GM10847 (cell line): ENCODE measurements around the gene PPP5C.

ENCODE experiments used
- POLR2A ChIP-seq: IDR thresholded peaks from 2 replicates; pipeline ENCODE4 v1.6.1; 2011; ENCODE audit not compliant: insufficient read length; ENCODE audit errors: extremely low read depth

Gene PPP5C, protein sequence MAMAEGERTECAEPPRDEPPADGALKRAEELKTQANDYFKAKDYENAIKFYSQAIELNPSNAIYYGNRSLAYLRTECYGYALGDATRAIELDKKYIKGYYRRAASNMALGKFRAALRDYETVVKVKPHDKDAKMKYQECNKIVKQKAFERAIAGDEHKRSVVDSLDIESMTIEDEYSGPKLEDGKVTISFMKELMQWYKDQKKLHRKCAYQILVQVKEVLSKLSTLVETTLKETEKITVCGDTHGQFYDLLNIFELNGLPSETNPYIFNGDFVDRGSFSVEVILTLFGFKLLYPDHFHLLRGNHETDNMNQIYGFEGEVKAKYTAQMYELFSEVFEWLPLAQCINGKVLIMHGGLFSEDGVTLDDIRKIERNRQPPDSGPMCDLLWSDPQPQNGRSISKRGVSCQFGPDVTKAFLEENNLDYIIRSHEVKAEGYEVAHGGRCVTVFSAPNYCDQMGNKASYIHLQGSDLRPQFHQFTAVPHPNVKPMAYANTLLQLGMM

DNA sequence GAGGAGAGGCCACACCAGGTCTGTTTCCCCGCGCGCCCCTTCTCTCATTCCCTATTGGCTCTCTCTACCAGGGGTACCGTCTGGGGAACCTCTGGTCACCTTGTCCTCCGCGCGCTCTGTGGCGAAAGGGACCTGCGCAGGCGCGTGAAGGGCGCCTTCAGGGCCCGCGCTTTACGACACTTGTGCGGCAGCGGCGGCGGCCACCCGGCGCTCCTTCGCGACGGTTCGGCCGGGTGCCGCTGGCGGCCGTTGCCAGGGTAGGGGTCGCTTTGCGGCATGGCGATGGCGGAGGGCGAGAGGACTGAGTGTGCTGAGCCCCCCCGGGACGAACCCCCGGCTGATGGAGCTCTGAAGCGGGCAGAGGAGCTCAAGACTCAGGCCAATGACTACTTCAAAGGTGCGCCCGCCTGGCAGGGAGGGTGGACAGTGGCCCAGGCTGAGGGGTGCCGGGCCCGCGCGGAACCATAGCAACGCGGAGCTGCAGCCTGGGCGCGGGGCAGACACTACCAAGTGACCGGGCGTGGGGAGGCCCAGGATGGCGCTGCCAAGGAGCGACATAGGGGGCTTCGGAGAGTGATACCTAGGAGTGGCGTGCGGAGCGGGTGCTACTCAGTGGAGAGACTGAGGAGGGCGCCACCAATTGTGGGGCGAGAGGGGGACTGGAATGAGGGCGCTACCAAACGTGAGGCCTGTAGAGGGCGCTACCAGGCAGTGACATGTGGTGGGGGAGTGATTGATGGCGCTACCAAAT lies at the start of gene PPP5C:
Gene PPP5C (plus strand): TSS at position 267 of the 751 bp plus-strand sequence. CDS start 10 bp downstream, at position 277.
- TF ChIP-seq POLR2A: peak; percentile 79

DNA sequence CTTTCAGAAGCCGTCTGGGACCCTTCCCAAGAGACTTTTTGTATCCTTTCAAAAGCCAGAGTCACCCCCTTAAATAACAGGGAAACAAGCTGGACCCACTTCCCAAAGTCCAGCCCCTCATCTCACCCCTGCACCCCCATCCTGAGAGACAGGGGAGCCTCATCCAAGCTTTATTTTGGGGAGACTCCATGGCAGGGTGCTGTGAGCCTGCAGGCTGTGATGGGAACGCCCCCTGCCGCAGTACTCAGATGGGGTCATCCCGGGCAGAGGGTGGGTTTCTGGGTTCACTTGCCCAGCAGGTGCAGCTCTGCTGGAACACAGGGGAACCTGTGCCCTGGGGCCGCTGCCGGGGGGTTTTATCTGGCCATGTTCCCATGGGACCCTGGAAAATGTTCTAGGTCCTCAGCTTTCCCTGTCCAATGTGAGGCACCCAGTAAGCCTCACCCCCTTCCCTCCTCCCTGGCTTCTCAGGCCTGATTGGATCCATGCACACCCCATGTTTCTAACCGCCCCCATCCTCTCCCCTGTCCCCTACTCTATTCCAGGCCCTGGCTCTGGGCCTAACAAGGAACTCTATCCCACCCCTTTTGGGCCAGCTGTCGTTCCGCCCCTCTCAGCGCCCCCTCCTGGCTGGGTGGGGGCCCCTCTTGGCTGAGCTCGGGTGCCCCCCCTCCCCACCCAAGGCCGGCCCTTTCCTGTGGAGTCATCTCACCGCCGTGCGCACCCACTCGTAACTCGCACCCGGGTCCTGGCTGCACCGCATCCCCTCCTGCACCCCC lies 49.0 kb upstream of the PPP5C start:
- TF ChIP-seq POLR2A: no peak

DNA sequence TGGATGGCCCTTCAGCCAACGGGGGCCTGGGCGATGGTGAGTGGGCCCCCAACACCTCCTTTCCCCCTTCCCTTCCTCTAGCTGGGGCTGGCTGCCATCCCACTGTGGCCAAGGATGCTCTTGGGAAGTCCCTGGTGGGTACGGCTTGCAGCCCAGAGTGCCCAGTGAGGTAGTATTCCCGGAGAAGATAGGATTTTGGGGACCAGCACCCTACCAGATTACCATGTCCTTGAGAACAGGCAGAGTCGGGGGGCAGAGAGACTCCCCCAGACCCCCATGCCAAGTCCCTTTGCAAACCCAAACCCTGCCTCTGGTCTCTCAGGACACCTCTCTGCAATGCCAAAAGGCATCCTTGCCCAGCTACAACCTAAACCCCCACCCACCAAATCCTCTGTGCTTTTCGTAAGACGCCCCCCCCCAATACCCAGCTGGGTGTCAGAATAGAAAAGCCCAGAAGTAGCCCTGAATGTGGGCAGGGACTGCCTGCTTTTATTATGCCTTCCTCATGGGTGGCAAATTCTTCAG lies 48.3 kb upstream of the PPP5C start:
- TF ChIP-seq POLR2A: no peak

DNA sequence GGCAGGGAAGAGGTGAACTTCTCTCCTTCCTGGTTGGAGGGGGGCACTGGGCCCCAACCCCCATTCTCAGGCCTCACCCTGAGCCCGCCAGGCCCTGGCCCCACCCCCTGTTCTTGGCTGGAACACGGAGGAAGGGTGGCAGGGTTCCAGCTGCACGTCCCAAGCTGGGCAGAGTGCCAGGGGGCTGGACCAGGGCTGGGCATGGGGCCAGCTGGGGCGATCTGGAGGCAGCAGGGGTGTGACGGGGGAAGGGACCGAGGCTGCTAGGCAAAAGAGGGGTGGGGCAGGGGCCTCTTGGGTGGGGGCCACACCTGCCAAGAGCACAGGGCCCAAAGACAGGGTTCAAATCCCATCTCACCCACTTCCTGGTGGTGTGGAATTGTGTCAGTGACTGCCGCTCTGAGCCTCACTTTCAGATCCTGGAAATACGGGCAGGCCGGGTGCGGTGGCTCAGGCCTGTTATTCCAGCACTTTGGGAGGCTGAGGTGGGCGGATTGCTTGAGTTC lies 47.8 kb upstream of the PPP5C start:
- no peak for TF ChIP-seq POLR2A

DNA sequence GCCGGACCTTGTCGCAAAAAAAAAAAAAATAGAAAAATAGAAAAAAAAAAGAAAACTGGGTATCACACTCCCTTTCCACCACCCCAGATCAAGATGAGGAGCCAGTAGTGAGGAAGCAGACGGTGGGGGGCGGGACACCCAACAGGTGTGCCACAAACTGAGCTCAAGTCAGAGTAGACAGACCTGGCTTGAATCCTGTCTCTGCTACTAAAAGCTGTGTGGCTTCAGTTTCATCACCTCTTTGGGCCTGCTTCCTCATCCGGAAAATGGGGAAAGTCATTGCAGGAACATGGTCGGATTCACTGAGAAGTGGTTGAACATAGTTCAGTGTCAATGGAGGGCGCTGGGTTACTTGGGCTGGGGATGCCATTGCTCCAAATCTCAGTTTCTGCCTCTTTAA lies 47.2 kb upstream of the PPP5C start:
- TF ChIP-seq POLR2A: no peak

DNA sequence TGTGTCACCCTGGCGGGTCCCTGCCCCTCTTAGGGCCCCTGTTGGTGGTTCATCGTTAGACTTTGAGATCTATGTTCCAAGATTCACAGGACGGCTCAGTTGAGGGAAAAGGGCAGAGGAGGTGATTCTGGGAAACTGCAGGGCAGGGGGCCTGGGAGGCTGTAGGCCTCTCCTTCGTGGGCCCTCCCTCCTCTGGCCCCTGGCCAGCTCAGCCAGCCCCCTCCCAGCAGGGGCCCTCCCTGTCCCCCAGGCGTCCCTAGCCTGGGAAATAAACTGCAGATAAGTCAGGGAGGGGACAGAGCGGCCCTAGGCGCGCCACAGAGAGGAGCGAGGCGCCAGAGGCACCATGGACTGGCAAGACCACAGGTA lies 43.6 kb upstream of the PPP5C start:
- no peak for TF ChIP-seq POLR2A

DNA sequence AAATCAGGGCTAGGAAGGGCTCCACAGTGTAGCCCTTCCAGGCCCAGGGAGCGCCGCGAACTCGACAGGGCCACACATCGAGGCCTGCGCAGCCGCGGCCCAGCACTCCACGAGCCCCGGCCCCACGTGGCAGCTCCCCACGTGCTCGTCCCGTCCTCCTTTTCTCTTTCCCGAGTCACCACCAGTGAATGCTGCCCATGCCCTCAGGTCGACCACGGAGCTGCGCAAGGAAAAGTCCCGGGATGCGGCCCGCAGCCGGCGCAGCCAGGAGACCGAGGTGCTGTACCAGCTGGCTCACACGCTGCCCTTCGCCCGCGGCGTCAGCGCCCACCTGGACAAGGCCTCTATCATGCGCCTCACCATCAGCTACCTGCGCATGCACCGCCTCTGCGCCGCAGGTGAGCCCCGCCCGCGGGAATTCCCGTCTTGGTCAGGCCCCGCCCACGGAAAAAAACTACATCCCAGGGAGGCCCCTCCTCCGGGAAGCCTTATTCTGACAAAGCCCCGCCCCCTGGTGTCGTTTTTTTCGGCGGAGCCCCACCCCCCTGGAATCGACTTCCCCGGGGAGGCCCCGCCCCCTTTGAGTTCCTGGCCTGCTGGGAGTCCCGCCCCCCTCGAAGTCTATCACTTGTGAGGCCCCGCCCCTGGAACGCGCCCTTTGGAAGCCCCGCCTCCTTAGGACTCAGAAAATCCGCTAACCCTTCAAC lies 43.0 kb upstream of the PPP5C start:
- TF ChIP-seq POLR2A: no peak

DNA sequence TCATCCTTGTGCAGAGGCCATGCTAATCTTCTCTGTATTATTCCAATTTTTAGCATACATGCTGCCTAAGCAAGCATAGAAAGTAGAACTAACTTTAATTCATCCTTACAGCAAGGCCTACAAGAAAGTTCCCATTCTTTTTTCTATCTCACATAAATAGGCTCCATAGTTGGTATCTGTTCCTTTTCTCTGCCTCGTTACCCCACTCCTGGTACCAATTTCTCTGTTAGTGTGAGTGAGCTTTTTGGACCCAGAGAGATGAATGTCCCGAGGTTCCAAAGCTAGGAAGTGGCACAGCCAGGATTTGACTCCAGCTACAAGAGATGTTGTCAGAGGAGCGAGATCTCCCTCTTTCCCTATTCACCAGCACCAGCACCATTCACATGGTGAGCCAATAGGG lies 40.4 kb upstream of the PPP5C start:
- no peak for TF ChIP-seq POLR2A

DNA sequence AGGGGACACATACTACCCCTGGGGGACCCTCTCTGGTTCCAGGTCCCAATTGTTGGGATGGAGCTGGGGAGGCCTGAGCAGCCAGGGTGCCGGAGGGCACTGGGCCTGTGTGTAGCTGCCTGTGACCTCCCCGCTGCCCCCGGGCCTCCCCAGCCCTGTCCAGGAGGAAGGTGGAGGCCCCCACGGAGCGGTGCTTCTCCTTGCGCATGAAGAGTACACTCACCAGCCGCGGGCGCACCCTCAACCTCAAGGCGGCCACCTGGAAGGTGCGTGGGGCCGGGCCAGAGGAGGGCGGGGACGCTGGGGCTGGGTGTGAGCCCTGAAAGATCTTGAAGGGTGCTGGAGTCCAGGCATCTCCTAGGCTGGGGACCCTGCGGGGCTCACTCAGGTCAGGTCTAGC lies 38.4 kb upstream of the PPP5C start:
- no peak for TF ChIP-seq POLR2A

DNA sequence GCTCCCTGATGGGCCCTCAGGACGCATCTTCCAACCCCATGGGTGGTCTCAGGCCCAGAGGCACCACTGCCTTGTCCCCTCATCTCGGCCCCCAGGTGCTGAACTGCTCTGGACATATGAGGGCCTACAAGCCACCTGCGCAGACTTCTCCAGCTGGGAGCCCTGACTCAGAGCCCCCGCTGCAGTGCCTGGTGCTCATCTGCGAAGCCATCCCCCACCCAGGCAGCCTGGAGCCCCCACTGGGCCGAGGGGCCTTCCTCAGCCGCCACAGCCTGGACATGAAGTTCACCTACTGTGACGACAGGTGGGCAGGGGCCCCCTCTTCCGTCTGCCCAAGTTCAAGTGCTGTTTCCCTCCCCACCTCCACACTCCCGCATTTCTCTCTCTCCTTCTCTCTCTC lies 37.8 kb upstream of the PPP5C start:
- TF ChIP-seq POLR2A: no peak

DNA sequence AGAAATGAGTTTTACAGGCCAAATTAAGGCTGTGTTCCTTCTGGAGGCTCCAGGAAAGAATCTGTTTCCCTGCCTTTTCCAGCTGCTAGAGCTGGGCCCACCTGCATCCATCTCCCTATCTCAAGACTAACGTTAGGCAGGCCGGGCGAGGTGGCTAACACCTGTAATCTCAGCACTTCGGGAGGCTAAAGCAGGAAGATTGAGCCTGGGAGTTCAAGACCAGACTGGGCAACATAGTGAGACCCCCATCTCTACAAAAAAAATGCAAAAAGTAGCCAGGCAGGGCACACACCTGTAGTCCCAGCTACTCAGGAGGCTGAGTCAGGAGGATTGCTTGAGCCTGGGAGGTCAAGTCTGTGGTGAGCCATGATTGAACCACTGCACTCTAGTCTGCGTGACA lies 35.4 kb upstream of the PPP5C start:
- no peak for TF ChIP-seq POLR2A

DNA sequence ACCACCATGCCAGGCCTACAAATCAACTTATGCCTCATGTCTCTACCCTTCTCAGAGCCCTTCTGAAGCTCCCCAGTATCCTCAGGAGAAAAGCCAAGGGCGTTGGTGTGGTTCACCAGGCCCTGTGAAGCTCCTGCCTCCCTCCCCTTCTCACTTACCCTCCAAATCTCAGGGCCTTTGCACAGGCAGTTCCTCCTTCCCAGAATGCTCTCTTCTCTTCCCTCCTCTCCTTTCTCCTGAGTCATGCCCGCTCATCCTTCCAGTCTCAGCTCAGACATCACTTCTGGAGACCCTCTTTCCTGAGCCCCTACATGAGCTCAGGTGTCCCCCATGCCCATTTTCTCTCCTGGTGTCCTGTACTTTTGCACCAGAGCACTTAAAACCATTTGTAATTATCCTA lies 29.5 kb upstream of the PPP5C start:
- TF ChIP-seq POLR2A: no peak

DNA sequence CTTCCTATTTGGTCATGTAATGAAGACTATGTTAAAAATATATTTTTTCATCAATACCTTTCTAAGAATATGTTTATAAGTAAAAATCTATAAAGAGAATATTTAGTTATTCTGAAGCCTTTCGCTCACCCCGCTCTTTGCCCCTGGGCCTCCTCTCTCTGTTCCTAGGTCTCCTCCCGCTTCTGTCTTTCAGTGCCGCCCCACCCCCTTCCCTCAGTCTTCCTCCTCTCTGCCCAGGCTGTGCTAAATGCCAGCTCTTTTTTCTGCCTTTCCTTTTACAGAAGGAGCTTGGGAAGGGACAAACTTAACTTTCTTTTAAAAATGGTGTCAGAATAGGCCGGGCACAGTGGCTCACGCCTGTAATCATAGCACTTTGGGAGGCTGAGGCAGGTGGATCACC lies 27.3 kb upstream of the PPP5C start:
- no peak for TF ChIP-seq POLR2A

DNA sequence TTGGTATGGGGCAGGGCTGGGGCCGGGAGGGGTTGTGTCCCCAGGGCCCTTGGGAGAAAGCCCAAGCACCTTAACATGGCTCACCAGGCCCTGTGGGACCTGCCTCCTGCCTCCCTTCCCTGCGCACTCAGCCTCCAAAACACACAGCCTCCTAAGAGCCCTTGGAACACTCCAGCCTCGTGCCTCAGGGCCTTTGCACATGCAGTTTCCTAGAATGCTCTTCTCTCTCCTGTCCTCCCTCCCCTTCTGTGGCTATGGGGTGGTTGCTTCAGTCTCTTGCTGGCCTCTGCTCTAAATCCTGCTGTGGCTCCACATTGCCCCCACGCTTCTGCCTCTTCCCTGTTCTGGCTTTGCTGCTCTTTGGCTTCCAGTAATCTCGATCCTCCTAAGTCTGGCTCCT lies 26.3 kb upstream of the PPP5C start:
- TF ChIP-seq POLR2A: no peak

DNA sequence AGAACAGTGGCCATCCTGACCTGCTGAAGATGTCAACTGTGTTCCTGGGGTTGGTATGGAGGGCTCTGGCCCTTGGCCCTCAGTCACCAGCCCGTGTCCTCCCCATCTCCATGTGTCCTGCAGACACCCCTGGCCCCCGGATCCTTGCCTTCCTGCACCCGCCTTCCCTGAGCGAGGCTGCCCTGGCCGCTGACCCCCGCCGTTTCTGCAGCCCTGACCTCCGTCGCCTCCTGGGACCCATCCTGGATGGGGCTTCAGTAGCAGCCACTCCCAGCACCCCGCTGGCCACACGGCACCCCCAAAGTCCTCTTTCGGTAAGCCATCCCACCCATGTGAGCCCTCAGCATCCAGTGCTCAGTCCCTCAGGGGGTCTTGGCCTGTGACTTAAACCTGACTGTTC lies 25.2 kb upstream of the PPP5C start:
- TF ChIP-seq POLR2A: no peak
